GM12878 (cell line): ENCODE measurements around the gene MANEAL. TPM values are rescaled to one million over a fixed set of nuclear protein-coding genes. Genes with fewer than 3 reads are reported as not detected.

ENCODE experiments used
- BCLAF1 ChIP-seq: fragments of 450-650 bp; IDR thresholded peaks from 2 replicates; pipeline ENCODE4 v1.6.1; 2017; ENCODE audit warnings: antibody characterized with exemption, mild to moderate bottlenecking, moderate library complexity
- CBFB ChIP-seq: IDR thresholded peaks from 2 replicates; pipeline ENCODE4 v1.6.1; 2016; ENCODE audit warnings: antibody characterized with exemption, low read depth
- CHD4 ChIP-seq: fragments of 200-600 bp; sonication (generic); IDR thresholded peaks from 2 replicates; pipeline ENCODE4 v1.6.1; 2016; ENCODE audit warnings: mild to moderate bottlenecking
- FOXM1 ChIP-seq: IDR thresholded peaks from 2 replicates; pipeline ENCODE4 v1.6.1; 2012; ENCODE audit warnings: low read depth, mild to moderate bottlenecking, inconsistent platforms, low read length, moderate library complexity
- GABPA ChIP-seq: IDR thresholded peaks from 2 replicates; pipeline ENCODE4 v1.6.1; 2014; ENCODE audit warnings: antibody characterized with exemption, low read depth, mild to moderate bottlenecking, inconsistent platforms
- KAT2A ChIP-seq: conservative IDR thresholded peaks from 2 replicates; pipeline ENCODE4 v1.6.1; 2011; ENCODE audit warnings: low read depth, low read length; ENCODE audit not compliant: control insufficient read depth
- MAX ChIP-seq: IDR thresholded peaks from 2 replicates; pipeline ENCODE4 v1.6.1; 2012; ENCODE audit warnings: low read depth, low read length, improper control_type of control experiment
- MTA2 ChIP-seq: fragments of 450-650 bp; IDR thresholded peaks from 2 replicates; pipeline ENCODE4 v1.6.1; 2016; ENCODE audit warnings: low read depth, mild to moderate bottlenecking, moderate library complexity
- NFXL1 ChIP-seq: fragments of 450-650 bp; IDR thresholded peaks from 2 replicates; pipeline ENCODE4 v1.6.1; 2017; ENCODE audit warnings: antibody characterized with exemption, mild to moderate bottlenecking, borderline replicate concordance
- NR2F1 ChIP-seq: fragments of 450-650 bp; conservative IDR thresholded peaks from 2 replicates; pipeline ENCODE4 v1.6.1; 2017; ENCODE audit warnings: mild to moderate bottlenecking
- RCOR1 ChIP-seq: conservative IDR thresholded peaks from 2 replicates; pipeline ENCODE4 v1.6.1; 2012; ENCODE audit warnings: low read depth, low read length, improper control_type of control experiment
- SMARCA5 ChIP-seq: fragments of 450-650 bp; IDR thresholded peaks from 2 replicates; pipeline ENCODE4 v1.6.1; 2017; ENCODE audit warnings: mild to moderate bottlenecking
- STAT1 ChIP-seq: fragments of 450-650 bp; conservative IDR thresholded peaks from 2 replicates; pipeline ENCODE4 v1.6.1; 2014; ENCODE audit warnings: antibody characterized with exemption, mild to moderate bottlenecking
- ZBTB11 ChIP-seq: fragments of 450-650 bp; formaldehyde crosslinking; IDR thresholded peaks from 2 replicates; pipeline ENCODE4 v1.5.0; 2022; ENCODE audit warnings: mild to moderate bottlenecking, missing genetic modification characterization
- ZNF274 ChIP-seq: IDR thresholded peaks from one replicate; pipeline ENCODE4 v1.8.0; 2011; ENCODE audit not compliant: insufficient read length, insufficient read depth
- ZZZ3 ChIP-seq: IDR thresholded peaks from 2 replicates; pipeline ENCODE4 v1.6.1; 2011; ENCODE audit warnings: low read depth; ENCODE audit not compliant: control insufficient read depth, insufficient read length
- polyA plus RNA-seq, 11 experiments: library from polyadenylated mRNA; depleted of rRNA in 4 of 11; unstranded in 6 of 11; stranded (reverse) in 5 of 11; fragments of >200 nt; fragmentation: Nextera tagmentation in 4 of 11; fragmentation: Illumina TruSeq in 1 of 11; extraction: Ambion mirVana in 4 of 11; extraction: Trizol in 1 of 11; gene quantifications; 1 replicate in 1 of 11; 2 replicates in 10 of 11; pipeline versions ENCODE4 v1.2.1 to v1.2.3, GENCODE V29; 2011 to 2016; ENCODE audit warnings: inconsistent platforms in 2 of 11, missing spikeins in 2 of 11, low read depth in 1 of 11
- total RNA-seq, 4 experiments: library from RNA; depleted of rRNA in 3 of 4; stranded (reverse); fragments of >200 nt in 3 of 4; fragmentation: Illumina TruSeq in 1 of 4; extraction: Trizol in 1 of 4; gene quantifications; 2 replicates each; pipeline versions ENCODE4 v1.2.1 to v1.2.3, GENCODE V29; 2013 to 2021
- TF ChIP-seq, protein P1 (sequence below): fragments of 450-650 bp; IDR thresholded peaks from 2 replicates; pipeline ENCODE4 v1.6.1; 2016; ENCODE audit warnings: mild to moderate bottlenecking
- TF ChIP-seq, protein P2 (sequence below): fragments of 450-650 bp; IDR thresholded peaks from 2 replicates; pipeline ENCODE4 v1.6.1; 2017; ENCODE audit warnings: low read depth, mild to moderate bottlenecking, moderate library complexity
- TF ChIP-seq, protein P3 (sequence below): fragments of 450-650 bp; IDR thresholded peaks from 2 replicates; pipeline ENCODE4 v1.6.1; 2016; ENCODE audit warnings: mild to moderate bottlenecking
- TF ChIP-seq, protein P4 (sequence below): fragments of 450-650 bp; IDR thresholded peaks from 2 replicates; pipeline ENCODE4 v1.6.1; 2014; ENCODE audit warnings: mild to moderate bottlenecking

The MANEAL gene
- total and polyA plus RNA-seq, 10 of the 15 experiments (the other 5 are each of a cell fraction or from before 2014, with no cell fraction given), result 0.83 to 11.1 (median 5.7) TPM

DNA sequence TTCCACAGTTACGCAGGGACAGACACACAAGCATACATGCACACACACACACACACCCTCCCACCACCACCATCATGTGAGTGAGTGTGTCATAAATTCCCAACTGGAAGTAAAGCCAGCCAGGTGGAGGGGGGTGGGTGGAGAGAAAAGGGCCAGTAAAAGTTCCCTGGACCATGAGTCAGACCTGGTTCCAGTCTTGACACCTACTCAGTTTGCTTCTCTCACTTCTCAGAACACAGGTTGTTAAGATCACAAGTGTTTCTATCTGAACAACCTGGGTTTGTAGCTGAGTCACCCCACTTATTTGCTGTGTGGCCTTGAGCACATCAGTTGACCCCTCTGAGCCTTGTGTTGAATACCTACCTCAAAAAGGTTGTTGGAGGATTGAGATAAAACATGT is 38.4 kb upstream of the MANEAL start (continued):
- 0 out of 2 replicates have a peak, but pooled peaks have one; percentile 28 for TF ChIP-seq MTA2
- TF ChIP-seq, protein P1, sequence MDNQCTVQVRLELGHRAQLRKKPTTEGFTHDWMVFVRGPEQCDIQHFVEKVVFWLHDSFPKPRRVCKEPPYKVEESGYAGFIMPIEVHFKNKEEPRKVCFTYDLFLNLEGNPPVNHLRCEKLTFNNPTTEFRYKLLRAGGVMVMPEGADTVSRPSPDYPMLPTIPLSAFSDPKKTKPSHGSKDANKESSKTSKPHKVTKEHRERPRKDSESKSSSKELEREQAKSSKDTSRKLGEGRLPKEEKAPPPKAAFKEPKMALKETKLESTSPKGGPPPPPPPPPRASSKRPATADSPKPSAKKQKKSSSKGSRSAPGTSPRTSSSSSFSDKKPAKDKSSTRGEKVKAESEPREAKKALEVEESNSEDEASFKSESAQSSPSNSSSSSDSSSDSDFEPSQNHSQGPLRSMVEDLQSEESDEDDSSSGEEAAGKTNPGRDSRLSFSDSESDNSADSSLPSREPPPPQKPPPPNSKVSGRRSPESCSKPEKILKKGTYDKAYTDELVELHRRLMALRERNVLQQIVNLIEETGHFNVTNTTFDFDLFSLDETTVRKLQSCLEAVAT, result no peak
- 0 out of 2 replicates have a peak, but pooled peaks have one; percentile 46 for TF ChIP-seq SMARCA5
- TF ChIP-seq ZBTB11 (CRISPR knock-in tag), result no peak
- TF ChIP-seq, protein P2, sequence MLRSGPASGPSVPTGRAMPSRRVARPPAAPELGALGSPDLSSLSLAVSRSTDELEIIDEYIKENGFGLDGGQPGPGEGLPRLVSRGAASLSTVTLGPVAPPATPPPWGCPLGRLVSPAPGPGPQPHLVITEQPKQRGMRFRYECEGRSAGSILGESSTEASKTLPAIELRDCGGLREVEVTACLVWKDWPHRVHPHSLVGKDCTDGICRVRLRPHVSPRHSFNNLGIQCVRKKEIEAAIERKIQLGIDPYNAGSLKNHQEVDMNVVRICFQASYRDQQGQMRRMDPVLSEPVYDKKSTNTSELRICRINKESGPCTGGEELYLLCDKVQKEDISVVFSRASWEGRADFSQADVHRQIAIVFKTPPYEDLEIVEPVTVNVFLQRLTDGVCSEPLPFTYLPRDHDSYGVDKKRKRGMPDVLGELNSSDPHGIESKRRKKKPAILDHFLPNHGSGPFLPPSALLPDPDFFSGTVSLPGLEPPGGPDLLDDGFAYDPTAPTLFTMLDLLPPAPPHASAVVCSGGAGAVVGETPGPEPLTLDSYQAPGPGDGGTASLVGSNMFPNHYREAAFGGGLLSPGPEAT, result peak; percentile 45; the same call in 1 of the 2 replicates
- TF ChIP-seq FOXM1, result no peak
- TF ChIP-seq, protein P3, sequence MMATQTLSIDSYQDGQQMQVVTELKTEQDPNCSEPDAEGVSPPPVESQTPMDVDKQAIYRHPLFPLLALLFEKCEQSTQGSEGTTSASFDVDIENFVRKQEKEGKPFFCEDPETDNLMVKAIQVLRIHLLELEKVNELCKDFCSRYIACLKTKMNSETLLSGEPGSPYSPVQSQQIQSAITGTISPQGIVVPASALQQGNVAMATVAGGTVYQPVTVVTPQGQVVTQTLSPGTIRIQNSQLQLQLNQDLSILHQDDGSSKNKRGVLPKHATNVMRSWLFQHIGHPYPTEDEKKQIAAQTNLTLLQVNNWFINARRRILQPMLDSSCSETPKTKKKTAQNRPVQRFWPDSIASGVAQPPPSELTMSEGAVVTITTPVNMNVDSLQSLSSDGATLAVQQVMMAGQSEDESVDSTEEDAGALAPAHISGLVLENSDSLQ, result no peak
- TF ChIP-seq ZNF274, result no peak
- TF ChIP-seq, protein P4, sequence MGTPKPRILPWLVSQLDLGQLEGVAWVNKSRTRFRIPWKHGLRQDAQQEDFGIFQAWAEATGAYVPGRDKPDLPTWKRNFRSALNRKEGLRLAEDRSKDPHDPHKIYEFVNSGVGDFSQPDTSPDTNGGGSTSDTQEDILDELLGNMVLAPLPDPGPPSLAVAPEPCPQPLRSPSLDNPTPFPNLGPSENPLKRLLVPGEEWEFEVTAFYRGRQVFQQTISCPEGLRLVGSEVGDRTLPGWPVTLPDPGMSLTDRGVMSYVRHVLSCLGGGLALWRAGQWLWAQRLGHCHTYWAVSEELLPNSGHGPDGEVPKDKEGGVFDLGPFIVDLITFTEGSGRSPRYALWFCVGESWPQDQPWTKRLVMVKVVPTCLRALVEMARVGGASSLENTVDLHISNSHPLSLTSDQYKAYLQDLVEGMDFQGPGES, result no peak
- no peak for TF ChIP-seq ZZZ3
- no peak for TF ChIP-seq MAX
- TF ChIP-seq STAT1, result no peak
- no peak for TF ChIP-seq KAT2A
- TF ChIP-seq NFXL1, result 0 out of 2 replicates have a peak, but pooled peaks have one; percentile 53
- no peak for TF ChIP-seq CBFB
- no peak for TF ChIP-seq BCLAF1
- TF ChIP-seq RCOR1, result no peak
- no peak for TF ChIP-seq GABPA
- no peak for TF ChIP-seq NR2F1
- no peak for TF ChIP-seq CHD4
